ENCODE data around the gene NANS. TPM values are rescaled to one million over a fixed set of nuclear protein-coding genes. Genes with fewer than 3 reads are reported as not detected.

The NANS gene
- total RNA-seq, 1 experiment from 2014 or later, result 48.9 TPM

DNA sequence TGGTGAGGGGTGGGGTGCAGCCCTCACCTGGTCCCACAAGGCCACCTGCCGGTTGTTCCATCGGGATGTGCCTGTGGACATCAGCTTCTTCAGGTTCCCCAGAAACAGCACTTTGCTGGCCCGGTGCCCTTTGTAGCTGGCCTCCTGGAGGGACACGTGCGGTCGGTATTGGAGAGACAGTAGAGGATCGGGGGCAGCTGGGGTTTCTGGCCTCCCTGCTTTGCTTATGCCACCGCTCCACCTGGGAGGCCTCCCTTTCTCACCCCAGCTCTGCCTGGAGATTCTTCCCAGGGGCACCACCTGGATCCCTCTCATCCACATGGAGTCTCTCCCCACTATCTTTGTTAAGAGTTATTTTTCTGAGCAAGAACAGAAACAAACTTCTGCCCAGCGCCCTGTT is 75.6 kb downstream of the NANS start:
- Histone ChIP-seq H3K4me1 (ENCODE audit: control insufficient read depth in 1 of 2, insufficient read depth in 2 of 2, low read length in 2 of 2) (no peaks in the 10 kb centered on the region), H3K4me3 (replicated peaks in 1 of 2; ENCODE audit: low read depth in 1 of 2, low read length in 2 of 2) (no peak overlapping the region), H3K4me2 (ENCODE audit: low read length) (no peak overlapping the region), H3K79me2 (ENCODE audit: insufficient read depth, low read length) (no peaks in the 10 kb centered on the region), H3K9ac (ENCODE audit: low read length) (no peak overlapping the region), H3K9me3 (ENCODE audit: control insufficient read depth in 1 of 2, insufficient read depth in 1 of 2, low read depth in 1 of 2, low read length in 2 of 2) (no peaks in the 10 kb centered on the region), H3K9me2 (ENCODE audit: insufficient read depth) (no peaks in the 10 kb centered on the region), H2AFZ (ENCODE audit: low read depth, low read length, poor library complexity, severe bottlenecking) (no peak overlapping the region), H4K20me1 (ENCODE audit: insufficient read depth) (no peaks in the 10 kb centered on the region), H3K36me3 (ENCODE audit: control insufficient read depth in 1 of 2, insufficient read depth in 2 of 2, low read length in 2 of 2) (no peaks in the 10 kb centered on the region), H3K27me3 (ENCODE audit: insufficient read depth, low read length) (no peaks in the 10 kb centered on the region), H3K27ac (ENCODE audit: low read depth, low read length) (no peak overlapping the region)
- no peak for TF ChIP-seq SRF (IDR thresholded peaks at IDR 0.05; ENCODE audit: low read depth)
- no peak for TF ChIP-seq FOSL1 (IDR thresholded peaks at IDR 0.05; ENCODE audit: low read depth)
- TF ChIP-seq SIN3A (IDR thresholded peaks at IDR 0.05; ENCODE audit: low read depth), result no peak
- TF ChIP-seq TCF7L2 (IDR thresholded peaks at IDR 0.05; ENCODE audit: borderline replicate concordance, extremely low read depth, insufficient read depth, insufficient read length), result no peak
- TF ChIP-seq POLR2A (IDR thresholded peaks at IDR 0.05; ENCODE audit: borderline replicate concordance, extremely low read depth, insufficient read depth, insufficient read length), result no peak
- TF ChIP-seq, protein P1, sequence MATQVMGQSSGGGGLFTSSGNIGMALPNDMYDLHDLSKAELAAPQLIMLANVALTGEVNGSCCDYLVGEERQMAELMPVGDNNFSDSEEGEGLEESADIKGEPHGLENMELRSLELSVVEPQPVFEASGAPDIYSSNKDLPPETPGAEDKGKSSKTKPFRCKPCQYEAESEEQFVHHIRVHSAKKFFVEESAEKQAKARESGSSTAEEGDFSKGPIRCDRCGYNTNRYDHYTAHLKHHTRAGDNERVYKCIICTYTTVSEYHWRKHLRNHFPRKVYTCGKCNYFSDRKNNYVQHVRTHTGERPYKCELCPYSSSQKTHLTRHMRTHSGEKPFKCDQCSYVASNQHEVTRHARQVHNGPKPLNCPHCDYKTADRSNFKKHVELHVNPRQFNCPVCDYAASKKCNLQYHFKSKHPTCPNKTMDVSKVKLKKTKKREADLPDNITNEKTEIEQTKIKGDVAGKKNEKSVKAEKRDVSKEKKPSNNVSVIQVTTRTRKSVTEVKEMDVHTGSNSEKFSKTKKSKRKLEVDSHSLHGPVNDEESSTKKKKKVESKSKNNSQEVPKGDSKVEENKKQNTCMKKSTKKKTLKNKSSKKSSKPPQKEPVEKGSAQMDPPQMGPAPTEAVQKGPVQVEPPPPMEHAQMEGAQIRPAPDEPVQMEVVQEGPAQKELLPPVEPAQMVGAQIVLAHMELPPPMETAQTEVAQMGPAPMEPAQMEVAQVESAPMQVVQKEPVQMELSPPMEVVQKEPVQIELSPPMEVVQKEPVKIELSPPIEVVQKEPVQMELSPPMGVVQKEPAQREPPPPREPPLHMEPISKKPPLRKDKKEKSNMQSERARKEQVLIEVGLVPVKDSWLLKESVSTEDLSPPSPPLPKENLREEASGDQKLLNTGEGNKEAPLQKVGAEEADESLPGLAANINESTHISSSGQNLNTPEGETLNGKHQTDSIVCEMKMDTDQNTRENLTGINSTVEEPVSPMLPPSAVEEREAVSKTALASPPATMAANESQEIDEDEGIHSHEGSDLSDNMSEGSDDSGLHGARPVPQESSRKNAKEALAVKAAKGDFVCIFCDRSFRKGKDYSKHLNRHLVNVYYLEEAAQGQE (IDR thresholded peaks at IDR 0.05; ENCODE audit: low read depth), result no peak
- no peak for TF ChIP-seq EZH2phosphoT487 (IDR thresholded peaks at IDR 0.05; ENCODE audit: borderline replicate concordance)
- TF ChIP-seq, protein P2, sequence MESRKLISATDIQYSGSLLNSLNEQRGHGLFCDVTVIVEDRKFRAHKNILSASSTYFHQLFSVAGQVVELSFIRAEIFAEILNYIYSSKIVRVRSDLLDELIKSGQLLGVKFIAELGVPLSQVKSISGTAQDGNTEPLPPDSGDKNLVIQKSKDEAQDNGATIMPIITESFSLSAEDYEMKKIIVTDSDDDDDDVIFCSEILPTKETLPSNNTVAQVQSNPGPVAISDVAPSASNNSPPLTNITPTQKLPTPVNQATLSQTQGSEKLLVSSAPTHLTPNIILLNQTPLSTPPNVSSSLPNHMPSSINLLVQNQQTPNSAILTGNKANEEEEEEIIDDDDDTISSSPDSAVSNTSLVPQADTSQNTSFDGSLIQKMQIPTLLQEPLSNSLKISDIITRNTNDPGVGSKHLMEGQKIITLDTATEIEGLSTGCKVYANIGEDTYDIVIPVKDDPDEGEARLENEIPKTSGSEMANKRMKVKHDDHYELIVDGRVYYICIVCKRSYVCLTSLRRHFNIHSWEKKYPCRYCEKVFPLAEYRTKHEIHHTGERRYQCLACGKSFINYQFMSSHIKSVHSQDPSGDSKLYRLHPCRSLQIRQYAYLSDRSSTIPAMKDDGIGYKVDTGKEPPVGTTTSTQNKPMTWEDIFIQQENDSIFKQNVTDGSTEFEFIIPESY (IDR thresholded peaks at IDR 0.05; ENCODE audit: extremely low read depth, insufficient replicate concordance, low read length), result no peak
- no peak for TF ChIP-seq ELF1 (IDR thresholded peaks at IDR 0.05; ENCODE audit: borderline replicate concordance, low read depth)
- no peak for TF ChIP-seq EZH2 (IDR thresholded peaks at IDR 0.05)
- no peak for TF ChIP-seq SP1 (IDR thresholded peaks at IDR 0.05; ENCODE audit: low read depth)
- TF ChIP-seq, protein P3, sequence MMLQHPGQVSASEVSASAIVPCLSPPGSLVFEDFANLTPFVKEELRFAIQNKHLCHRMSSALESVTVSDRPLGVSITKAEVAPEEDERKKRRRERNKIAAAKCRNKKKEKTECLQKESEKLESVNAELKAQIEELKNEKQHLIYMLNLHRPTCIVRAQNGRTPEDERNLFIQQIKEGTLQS (IDR thresholded peaks at IDR 0.05), result no peak
- no peak for TF ChIP-seq YY1 (IDR thresholded peaks at IDR 0.05; ENCODE audit: extremely low read depth, insufficient replicate concordance, low read depth, low read length)
- TF ChIP-seq CEBPB (IDR thresholded peaks at IDR 0.05; ENCODE audit: low read depth), result no peak
- TF ChIP-seq, protein P4, sequence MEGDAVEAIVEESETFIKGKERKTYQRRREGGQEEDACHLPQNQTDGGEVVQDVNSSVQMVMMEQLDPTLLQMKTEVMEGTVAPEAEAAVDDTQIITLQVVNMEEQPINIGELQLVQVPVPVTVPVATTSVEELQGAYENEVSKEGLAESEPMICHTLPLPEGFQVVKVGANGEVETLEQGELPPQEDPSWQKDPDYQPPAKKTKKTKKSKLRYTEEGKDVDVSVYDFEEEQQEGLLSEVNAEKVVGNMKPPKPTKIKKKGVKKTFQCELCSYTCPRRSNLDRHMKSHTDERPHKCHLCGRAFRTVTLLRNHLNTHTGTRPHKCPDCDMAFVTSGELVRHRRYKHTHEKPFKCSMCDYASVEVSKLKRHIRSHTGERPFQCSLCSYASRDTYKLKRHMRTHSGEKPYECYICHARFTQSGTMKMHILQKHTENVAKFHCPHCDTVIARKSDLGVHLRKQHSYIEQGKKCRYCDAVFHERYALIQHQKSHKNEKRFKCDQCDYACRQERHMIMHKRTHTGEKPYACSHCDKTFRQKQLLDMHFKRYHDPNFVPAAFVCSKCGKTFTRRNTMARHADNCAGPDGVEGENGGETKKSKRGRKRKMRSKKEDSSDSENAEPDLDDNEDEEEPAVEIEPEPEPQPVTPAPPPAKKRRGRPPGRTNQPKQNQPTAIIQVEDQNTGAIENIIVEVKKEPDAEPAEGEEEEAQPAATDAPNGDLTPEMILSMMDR (IDR thresholded peaks at IDR 0.05 in 2 of 3, conservative IDR thresholded peaks at IDR 0.05 in 1 of 3; ENCODE audit: borderline replicate concordance in 1 of 3, insufficient read depth in 1 of 3, low read depth in 2 of 3, low read length in 2 of 3), result no peak
- no peak for TF ChIP-seq ZNF274 (IDR thresholded peaks at IDR 0.05; ENCODE audit: low read depth, low read length)
- POLR2A ChIA-PET, result no interaction called here
- BruUV-seq (replicated peaks), result no TSS peak
- intact Hi-C loops (cut with micrococcal nuclease), result no loop called here
- CTCF ChIA-PET, result no interaction called here
- ATAC-seq (no peak), DNase-seq (ENCODE audit: low read depth, low spot score) (no peak)
- RAD21 ChIA-PET (ENCODE audit: low non-redundant PET in 1 of 2, low total read pairs in 2 of 2, uncharacterized antibody in 2 of 2, unreplicated experiment in 2 of 2), result no interaction called here

Data from HCT116 (cell line).